Measurements from ENCODE around the gene TOX2. TPM values are rescaled to one million over a fixed set of nuclear protein-coding genes. Genes with fewer than 3 reads are reported as not detected.

Gene TOX2
- total and polyA plus RNA-seq, 2 donors from 2014 or later = 4.7 to 5.9 TPM

- Histone ChIP-seq H3K36me3 (ENCODE audit: control insufficient read depth in 2 of 3, insufficient read depth in 3 of 3, low read length in 3 of 3) (no peaks in the 10 kb centered on the region), H3K9me3 (ENCODE audit: control insufficient read depth in 2 of 3, insufficient read depth in 1 of 3, low read length in 3 of 3) (no peaks in the 10 kb centered on the region), H3K27me3 (ENCODE audit: control insufficient read depth, insufficient read depth, low read length) (no peaks in the 10 kb centered on the region), H3K27ac (ENCODE audit: low read depth in 2 of 2, low read length in 2 of 2) (no peak overlapping the region), H3K4me1 (ENCODE audit: control insufficient read depth in 2 of 3, insufficient read depth in 2 of 3, low read depth in 1 of 3, low read length in 3 of 3) (no peaks in the 10 kb centered on the region), H3K4me3 (ENCODE audit: low read length in 3 of 3) (no peak overlapping the region), H3K9ac (ENCODE audit: low read length in 3 of 3) (no peak overlapping the region)
- DNase-seq = no peak
- no peak for FAIRE-seq
- intact Hi-C loops (cut with DNase I) = no loop called here
- TF ChIP-seq CTCF (IDR thresholded peaks at IDR 0.05; ENCODE audit: borderline replicate concordance, extremely low read depth, insufficient read depth) = no peak
Measured at GRCh38 chr20:44002861-44003260, 88.2 kb downstream of the TOX2 start.

GRCh38 chr20:44003609-44004008, 89.0 kb downstream of the TOX2 start:
- no peak for DNase-seq
- no peak overlapping the region for H3K27ac ChIP-seq (ENCODE audit: low read depth in 2 of 2, low read length in 2 of 2)
- H3K9ac ChIP-seq (ENCODE audit: low read length in 3 of 3) = no peak overlapping the region
- no peaks in the 10 kb centered on the region for H3K27me3 ChIP-seq (ENCODE audit: control insufficient read depth, insufficient read depth, low read length)
- FAIRE-seq = no peak
- no peak for TF ChIP-seq CTCF (IDR thresholded peaks at IDR 0.05; ENCODE audit: borderline replicate concordance, extremely low read depth, insufficient read depth)
- intact Hi-C loops (cut with DNase I) = no loop called here
- H3K36me3 ChIP-seq (ENCODE audit: control insufficient read depth in 2 of 3, insufficient read depth in 3 of 3, low read length in 3 of 3) = no peaks in the 10 kb centered on the region
- no peak overlapping the region for H3K4me3 ChIP-seq (ENCODE audit: low read length in 3 of 3)
- no peaks in the 10 kb centered on the region for H3K4me1 ChIP-seq (ENCODE audit: control insufficient read depth in 2 of 3, insufficient read depth in 2 of 3, low read depth in 1 of 3, low read length in 3 of 3)
- no peaks in the 10 kb centered on the region for H3K9me3 ChIP-seq (ENCODE audit: control insufficient read depth in 2 of 3, insufficient read depth in 1 of 3, low read length in 3 of 3)

GRCh38 chr20:44004306-44004915, 89.8 kb downstream of the TOX2 start:
- no peaks in the 10 kb centered on the region for H3K27me3 ChIP-seq (ENCODE audit: control insufficient read depth, insufficient read depth, low read length)
- TF ChIP-seq CTCF (IDR thresholded peaks at IDR 0.05; ENCODE audit: borderline replicate concordance, extremely low read depth, insufficient read depth) = no peak
- no peak overlapping the region for H3K27ac ChIP-seq (ENCODE audit: low read depth in 2 of 2, low read length in 2 of 2)
- H3K36me3 ChIP-seq (ENCODE audit: control insufficient read depth in 2 of 3, insufficient read depth in 3 of 3, low read length in 3 of 3) = no peaks in the 10 kb centered on the region
- H3K9ac ChIP-seq (ENCODE audit: low read length in 3 of 3) = no peak overlapping the region
- no peak for FAIRE-seq
- intact Hi-C loops (cut with DNase I) = no loop called here
- no peak for DNase-seq
- no peak overlapping the region for H3K4me3 ChIP-seq (ENCODE audit: low read length in 3 of 3)
- no peaks in the 10 kb centered on the region for H3K9me3 ChIP-seq (ENCODE audit: control insufficient read depth in 2 of 3, insufficient read depth in 1 of 3, low read length in 3 of 3)
- H3K4me1 ChIP-seq (ENCODE audit: control insufficient read depth in 2 of 3, insufficient read depth in 2 of 3, low read depth in 1 of 3, low read length in 3 of 3) = no peaks in the 10 kb centered on the region

GRCh38 chr20:44005661-44006060, 91.0 kb downstream of the TOX2 start:
- no peaks in the 10 kb centered on the region for H3K27me3 ChIP-seq (ENCODE audit: control insufficient read depth, insufficient read depth, low read length)
- DNase-seq (no peak), FAIRE-seq (no peak)
- H3K27ac ChIP-seq (ENCODE audit: low read depth in 2 of 2, low read length in 2 of 2) = no peak overlapping the region
- no peak overlapping the region for H3K4me3 ChIP-seq (ENCODE audit: low read length in 3 of 3)
- H3K9ac ChIP-seq (ENCODE audit: low read length in 3 of 3) = no peak overlapping the region
- H3K36me3 ChIP-seq (ENCODE audit: control insufficient read depth in 2 of 3, insufficient read depth in 3 of 3, low read length in 3 of 3) = no peaks in the 10 kb centered on the region
- H3K9me3 ChIP-seq (ENCODE audit: control insufficient read depth in 2 of 3, insufficient read depth in 1 of 3, low read length in 3 of 3) = no peaks in the 10 kb centered on the region
- intact Hi-C loops (cut with DNase I) = no loop called here
- H3K4me1 ChIP-seq (ENCODE audit: control insufficient read depth in 2 of 3, insufficient read depth in 2 of 3, low read depth in 1 of 3, low read length in 3 of 3) = no peaks in the 10 kb centered on the region
- no peak for TF ChIP-seq CTCF (IDR thresholded peaks at IDR 0.05; ENCODE audit: borderline replicate concordance, extremely low read depth, insufficient read depth)
